Adipose tissue (tissue), 3 donors: ENCODE results near the gene ENTPD8. TPM values are rescaled to one million over a fixed set of nuclear protein-coding genes. Genes with fewer than 3 reads are reported as not detected.

Experiments
- H3K27ac ChIP-seq: one replicate; pipeline ENCODE4 v1.5.1; 2013; ENCODE audit warnings: low read depth, low read length
- WGBS, 3 donors: extraction: QIAGEN DNeasy Blood & Tissue Kit; methylation state at CpG; one replicate each; pipeline ENCODE4 v1.1.7; 2013; 5-methylcytosine and 5-hydroxymethylcytosine counted together
- polyA plus RNA-seq, 3 donors: library from polyadenylated mRNA; stranded (reverse); fragments of 200-250 nt; gene quantifications; one replicate each; pipeline ENCODE4 v1.2.3, GENCODE V29; 2013
- donor health status: healthy with polysubstance abuse.
- donor health status: Bipolar disorder and iron deficiency.
- donor health status: healthy.

Gene ENTPD8
- polyA plus RNA-seq, 3 donors: 0.66 to 1.1 TPM; not detected in 1

DNA sequence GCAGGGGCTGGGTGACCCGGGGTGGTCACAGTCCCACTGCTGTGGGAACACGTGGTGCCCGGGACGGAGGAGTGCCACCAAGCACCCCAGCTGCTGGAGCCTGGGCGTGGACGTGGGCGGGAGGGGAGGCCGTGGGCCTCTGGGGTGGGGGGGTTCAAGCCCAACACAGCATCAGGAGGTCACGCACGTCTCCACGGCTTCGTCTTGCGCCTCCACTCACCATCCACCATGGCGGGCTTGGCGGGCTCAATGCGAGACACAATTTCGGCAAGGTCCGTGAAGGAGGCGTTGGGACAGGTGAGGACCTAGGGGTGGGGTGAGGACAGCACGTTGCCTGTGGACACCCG is 20.1 kb upstream of the ENTPD8 start:
- 90 to 93% (median 92%) methylated on average over 20 to 21 of the region's 21 CpGs for WGBS, 3 donors
- H3K27ac ChIP-seq: no peak overlapping the region

DNA sequence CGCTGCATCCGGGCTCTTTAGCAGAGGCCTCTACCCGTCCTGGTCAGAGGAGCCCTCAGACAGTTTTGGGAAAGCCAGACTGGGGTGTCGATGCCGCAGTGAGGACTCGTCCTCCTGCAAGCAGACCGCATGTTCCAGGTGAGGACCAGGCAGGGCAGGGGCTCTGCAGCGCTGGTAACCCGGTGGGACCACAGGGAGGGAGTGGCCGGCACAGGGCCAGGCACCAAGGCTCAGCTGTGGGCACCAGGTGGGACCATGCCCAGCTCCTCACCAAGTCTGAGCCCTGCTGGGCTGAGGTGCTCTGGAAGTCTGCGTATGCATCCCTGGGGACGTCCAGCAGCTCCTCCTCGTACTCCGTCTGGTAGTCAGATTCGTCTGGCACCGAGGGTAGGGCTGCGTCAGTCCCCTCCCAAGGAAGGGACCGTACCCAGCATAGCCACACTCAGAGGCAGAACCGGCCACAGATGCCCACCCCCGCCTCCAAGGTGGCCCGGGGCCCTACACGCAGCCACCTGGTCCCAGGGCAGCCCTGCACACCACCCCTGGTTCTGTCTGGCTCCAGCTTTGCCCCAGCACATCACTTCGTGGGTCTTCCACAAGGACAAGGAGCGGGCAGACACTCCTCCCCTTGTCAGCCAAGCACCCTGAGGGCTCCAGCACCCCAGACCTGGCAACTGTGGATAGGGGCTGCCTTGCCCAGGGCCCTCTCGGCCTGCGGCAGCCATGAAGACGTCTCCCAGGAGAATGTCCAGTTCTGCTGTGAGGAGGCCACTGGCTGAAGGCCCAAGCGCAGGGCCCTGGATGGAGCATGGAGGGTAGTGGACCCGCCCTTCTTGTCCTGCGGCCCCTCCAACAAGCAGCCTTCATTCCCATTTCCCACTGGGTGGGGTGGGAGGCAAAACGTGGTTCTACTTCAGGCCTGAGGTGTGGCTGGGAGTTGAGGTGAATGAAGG is 19.5 kb upstream of the ENTPD8 start:
- H3K27ac ChIP-seq: no peak overlapping the region
- WGBS, 3 donors: 93 to 95% (median 94%) methylated on average over 31 of the region's 31 CpGs

DNA sequence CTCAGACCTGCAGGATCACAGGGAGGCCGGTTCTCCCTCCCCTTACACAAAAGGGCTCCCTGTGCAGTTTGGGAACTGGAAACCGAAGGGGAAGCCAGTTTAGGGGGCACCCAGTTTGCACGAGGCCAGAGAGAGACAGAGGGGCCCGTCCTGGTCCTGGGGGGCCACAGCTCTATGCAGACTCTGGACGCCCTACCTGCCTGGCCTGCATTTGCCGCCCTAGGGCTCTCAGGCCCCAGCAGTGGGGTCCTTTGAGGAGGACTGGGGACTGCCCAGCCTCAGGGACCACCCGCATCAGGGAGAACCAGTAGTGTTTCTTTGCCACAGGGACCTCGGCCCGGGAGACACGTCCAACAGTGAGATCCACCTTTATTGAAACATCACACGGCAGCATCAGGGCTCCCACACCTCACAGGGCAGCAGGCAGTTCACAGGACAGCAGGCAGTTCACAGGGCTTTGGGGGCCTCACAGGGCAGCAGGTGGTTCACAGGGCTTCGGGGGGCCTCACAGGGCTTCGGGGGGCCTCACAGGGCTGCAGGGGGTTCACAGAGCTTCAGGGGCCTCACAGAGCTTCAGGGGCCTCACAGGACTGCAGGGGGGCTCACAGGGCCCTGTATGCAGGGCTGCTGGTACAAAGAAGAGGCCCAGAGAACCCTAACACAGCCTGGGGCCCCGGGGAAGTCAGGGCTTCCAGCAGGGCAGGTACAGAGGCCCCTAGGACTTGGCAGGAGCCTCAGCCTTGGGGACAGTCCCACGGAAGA is 18.6 kb upstream of the ENTPD8 start:
- no peak overlapping the region for H3K27ac ChIP-seq
- 43 to 50% (median 48%) methylated on average over 14 to 15 of the region's 15 CpGs for WGBS, 3 donors

DNA sequence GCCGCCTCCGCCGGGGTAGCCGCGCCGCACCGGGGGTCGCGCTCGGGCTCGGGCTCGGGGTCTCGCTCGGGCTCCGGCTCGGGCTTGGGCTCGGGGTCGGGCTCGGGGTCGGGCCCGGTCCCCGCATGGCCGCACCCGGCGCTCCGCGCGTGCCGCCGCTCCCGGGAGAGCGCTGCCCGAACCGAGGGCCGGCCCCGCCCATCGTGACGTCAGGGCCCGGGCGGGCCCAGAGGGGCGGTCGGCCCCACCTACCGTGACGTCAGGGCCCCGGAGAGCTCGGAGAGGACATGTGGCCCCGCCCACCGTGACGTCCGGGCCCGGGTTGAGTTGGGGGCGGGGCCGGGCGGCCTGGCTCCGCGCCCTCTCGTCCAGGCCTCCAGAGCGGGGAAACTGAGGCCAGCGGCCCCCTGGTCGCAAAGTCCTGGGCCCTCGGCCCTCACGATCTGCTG is 18.0 kb upstream of the ENTPD8 start, which contains the start of gene NSMF:
Gene NSMF (minus strand): TSS at position 183 of the 449 bp plus-strand sequence. CDS start 232 bp downstream, outside the sequence.
- WGBS, 3 donors: 0 to 1% (median 1%) methylated on average over 48 to 62 of the region's 62 CpGs

GRCh38 chr9:137458194-137459151 is 17.3 kb upstream of the ENTPD8 start:
- 16 to 34% (median 17%) methylated on average over 54 to 88 of the region's 88 CpGs for WGBS, 3 donors
- H3K27ac ChIP-seq: no peak overlapping the region

More for the DNA sequence above, 18.0 kb upstream of the ENTPD8 start, which contains the start of gene NSMF:
- H3K27ac ChIP-seq: no peak within 1 kb of the TSS

GRCh38 chr9:137457406-137458193 is 16.4 kb upstream of the ENTPD8 start:
- WGBS, 3 donors: 71 to 95% (median 94%) methylated on average over 38 to 44 of the region's 44 CpGs
- H3K27ac ChIP-seq: no peak overlapping the region

GRCh38 chr9:137456864-137457405 is 15.8 kb upstream of the ENTPD8 start:
- H3K27ac ChIP-seq: no peak overlapping the region
- 65 to 98% (median 95%) methylated on average over 10 of the region's 10 CpGs for WGBS, 3 donors

DNA sequence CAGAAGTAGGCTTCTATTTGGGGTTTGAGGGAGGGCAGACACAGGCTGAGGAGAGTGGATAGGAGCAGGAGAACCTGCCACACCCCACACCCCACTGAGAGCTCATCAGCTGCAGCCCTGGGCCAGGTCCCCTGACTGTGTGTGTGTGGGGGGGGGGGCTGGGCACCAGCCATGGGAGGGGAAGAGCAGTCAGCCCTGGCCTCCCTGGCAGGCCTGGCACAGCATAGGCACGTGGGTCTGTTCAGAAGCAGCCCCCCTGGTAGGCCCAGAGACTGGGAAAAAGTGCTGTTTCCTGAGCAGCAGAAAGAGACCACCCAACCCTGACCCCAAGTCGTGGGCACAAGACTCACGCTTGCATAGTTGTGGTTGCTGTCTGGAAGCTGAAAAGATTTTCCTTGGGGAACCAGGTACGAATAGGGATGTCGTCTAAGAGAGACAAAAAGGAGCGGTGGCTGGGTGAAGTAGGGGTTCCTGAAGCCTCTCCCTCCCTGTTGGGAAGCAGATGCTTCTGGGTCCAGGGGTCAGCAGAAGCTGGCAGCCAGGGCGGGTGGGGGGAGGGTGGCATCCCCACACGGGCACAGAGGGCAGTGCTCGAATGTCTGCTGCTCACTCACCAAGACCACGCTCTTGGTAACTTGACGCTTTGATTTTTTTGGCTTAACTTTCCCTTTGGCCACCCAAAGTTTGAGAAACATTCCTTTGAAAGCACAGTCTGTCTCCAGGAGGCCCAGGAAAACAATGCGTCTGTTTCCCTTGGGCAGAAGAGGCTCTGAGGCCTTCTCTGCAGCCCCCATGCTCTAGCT is 15.1 kb upstream of the ENTPD8 start:
- no peak overlapping the region for H3K27ac ChIP-seq
- 79 to 89% (median 79%) methylated on average over 12 of the region's 12 CpGs for WGBS, 3 donors

- H3K27ac ChIP-seq: no peak overlapping the region
- WGBS, 3 donors: 89 to 93% (median 89%) methylated on average over 17 to 18 of the region's 18 CpGs
Measured at GRCh38 chr9:137455359-137455991, 14.3 kb upstream of the ENTPD8 start.

DNA sequence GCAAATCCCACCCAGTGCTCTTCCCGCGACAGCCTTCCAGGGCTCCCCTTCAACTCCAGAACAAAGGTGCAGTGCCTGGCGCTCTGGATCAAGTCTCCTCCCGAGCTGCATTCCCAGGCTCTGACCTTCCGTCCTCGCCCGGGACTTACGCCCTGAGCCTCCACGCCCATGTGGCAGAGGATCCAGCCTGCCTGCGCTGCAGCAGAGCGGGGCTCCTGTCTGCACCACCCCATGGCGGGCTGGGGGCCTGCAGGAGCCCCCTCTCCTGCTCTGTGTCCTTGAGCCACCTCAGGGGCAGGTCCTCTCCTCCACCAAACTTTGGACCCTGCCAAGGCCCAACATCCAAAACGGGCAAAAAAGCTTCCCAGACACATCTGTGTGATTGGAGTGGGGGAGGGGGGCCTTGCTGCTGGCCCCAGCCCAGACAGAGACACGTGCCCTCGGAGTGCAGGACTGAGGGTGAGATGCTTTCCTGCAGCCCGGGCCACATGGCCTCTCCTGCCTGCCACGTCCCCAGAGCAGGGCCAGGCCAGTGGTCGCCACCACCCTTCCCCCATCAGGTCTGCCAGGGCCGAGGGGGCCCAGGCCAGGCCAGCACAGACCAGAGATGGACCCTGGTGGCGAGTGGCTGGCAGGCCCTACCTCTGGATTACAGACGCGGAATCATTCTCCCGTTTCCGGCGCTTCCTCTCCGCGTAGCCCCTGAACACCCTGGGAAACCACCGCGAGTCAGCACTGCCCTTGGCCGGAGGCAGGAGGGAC is 13.6 kb upstream of the ENTPD8 start:
- H3K27ac ChIP-seq: no peak overlapping the region
- 55 to 63% (median 56%) methylated on average over 30 of the region's 30 CpGs for WGBS, 3 donors

- no peak overlapping the region for H3K27ac ChIP-seq
- 8 to 26% (median 14%) methylated on average over 13 to 22 of the region's 24 CpGs for WGBS, 3 donors
Measured at GRCh38 chr9:137454145-137454596, 13.0 kb upstream of the ENTPD8 start.

DNA sequence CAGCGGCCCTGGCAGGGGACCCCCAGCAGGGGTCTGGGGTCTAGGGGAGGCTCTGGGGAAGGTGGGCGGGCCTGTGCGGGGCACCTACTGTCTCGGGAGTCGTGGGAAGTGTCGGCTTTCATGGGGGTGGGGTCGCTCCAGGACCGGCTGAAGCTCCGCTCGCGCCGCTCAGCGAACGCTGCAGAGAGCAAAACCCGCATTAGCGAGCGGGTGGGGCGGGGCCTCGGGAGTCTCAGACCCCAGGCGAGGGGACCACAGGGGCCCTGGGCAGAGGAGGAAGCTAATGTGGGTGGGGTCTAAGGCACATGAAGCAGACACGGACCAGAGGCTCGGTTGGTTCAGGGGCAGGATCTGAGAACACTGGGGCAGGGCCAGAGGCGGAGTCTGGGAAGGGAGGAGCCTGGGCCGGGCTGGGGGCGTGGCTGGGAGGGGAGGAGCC is 12.5 kb upstream of the ENTPD8 start:
- 20 to 32% (median 30%) methylated on average over 25 of the region's 25 CpGs for WGBS, 3 donors

GRCh38 chr9:137452761-137453642 is 11.8 kb upstream of the ENTPD8 start:
- no peak overlapping the region for H3K27ac ChIP-seq
- 84 to 86% (median 85%) methylated on average over 36 to 43 of the region's 43 CpGs for WGBS, 3 donors

More for the DNA sequence above, 12.5 kb upstream of the ENTPD8 start:
- no peak overlapping the region for H3K27ac ChIP-seq
